Measurements from ENCODE around the gene RBM22. TPM values are rescaled to one million over a fixed set of nuclear protein-coding genes. Genes with fewer than 3 reads are reported as not detected.

Gene RBM22
- total RNA-seq, 2 experiments from 2014 or later: 98.2 to 101 TPM

DNA sequence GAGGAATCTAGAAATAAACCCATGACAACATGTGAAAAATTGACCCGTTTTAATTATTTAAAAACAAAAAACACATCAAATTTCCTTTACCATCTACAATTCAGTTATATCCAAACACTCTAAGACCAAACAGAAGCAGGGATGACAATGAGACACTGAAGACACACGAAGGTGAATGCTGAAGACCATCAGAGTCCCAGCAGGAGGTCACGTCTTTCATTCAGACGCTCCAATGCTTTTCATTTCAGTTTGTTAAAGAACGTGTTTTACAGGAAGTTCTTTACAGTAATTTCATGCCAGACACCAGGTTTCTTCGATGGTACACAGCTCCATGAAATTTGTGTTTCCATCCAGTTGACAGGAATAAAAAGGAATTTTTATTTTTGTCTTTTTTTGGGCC lies 10.1 kb downstream of the RBM22 start:
- H3K27me3 Mint-ChIP-seq: no peaks in the 10 kb centered on the region
- ATAC-seq (ENCODE audit: poor library complexity): no peak
- peaks cover 76% of the 10 kb centered on the region for H3K36me3 Mint-ChIP-seq (ENCODE audit: low read depth)
- Histone ChIP-seq H3K4me3 (ENCODE audit: low read length) (no peak overlapping the region), H3K27me3 (ENCODE audit: control insufficient read depth in 1 of 2, insufficient read depth in 2 of 2, low read length in 2 of 2) (no peaks in the 10 kb centered on the region), H3K9me3 (ENCODE audit: control insufficient read depth in 1 of 2, insufficient read depth in 1 of 2, low read length in 2 of 2) (no peaks in the 10 kb centered on the region), H3K4me1 (ENCODE audit: insufficient read depth, low read length) (no peaks in the 10 kb centered on the region), H3K36me3 (ENCODE audit: insufficient read depth, low read length) (peaks cover 60% of the 10 kb centered on the region), H3K27ac (ENCODE audit: low read depth in 1 of 2, low read length in 2 of 2) (no peak overlapping the region)
- POLR2A ChIA-PET: interaction anchor here (1.5 kb wide), 1 partner anchor 68 kb away, joined by 4 read pairs; the partner anchor contains the start of gene DCTN4
- H3K4me1 Mint-ChIP-seq (ENCODE audit: low read depth): no peaks in the 10 kb centered on the region
- TF ChIP-seq, protein P1, sequence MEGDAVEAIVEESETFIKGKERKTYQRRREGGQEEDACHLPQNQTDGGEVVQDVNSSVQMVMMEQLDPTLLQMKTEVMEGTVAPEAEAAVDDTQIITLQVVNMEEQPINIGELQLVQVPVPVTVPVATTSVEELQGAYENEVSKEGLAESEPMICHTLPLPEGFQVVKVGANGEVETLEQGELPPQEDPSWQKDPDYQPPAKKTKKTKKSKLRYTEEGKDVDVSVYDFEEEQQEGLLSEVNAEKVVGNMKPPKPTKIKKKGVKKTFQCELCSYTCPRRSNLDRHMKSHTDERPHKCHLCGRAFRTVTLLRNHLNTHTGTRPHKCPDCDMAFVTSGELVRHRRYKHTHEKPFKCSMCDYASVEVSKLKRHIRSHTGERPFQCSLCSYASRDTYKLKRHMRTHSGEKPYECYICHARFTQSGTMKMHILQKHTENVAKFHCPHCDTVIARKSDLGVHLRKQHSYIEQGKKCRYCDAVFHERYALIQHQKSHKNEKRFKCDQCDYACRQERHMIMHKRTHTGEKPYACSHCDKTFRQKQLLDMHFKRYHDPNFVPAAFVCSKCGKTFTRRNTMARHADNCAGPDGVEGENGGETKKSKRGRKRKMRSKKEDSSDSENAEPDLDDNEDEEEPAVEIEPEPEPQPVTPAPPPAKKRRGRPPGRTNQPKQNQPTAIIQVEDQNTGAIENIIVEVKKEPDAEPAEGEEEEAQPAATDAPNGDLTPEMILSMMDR (IDR thresholded peaks at IDR 0.05): no peak
- CTCF ChIA-PET: interaction anchor here (1.5 kb wide), 1 partner anchor 10 kb away, joined by 5 read pairs; the partner anchor contains the start of gene RBM22
- H3K27ac Mint-ChIP-seq: peak overlapping the region; percentile 31
- H3K4me3 Mint-ChIP-seq: no peak overlapping the region
- H3K9me3 Mint-ChIP-seq: no peaks in the 10 kb centered on the region
- intact Hi-C loops (cut with DNase I, micrococcal nuclease): no loop called here
- no peak for DNase-seq

- no peaks in the 10 kb centered on the region for H3K9me3 ChIP-seq (ENCODE audit: control insufficient read depth in 1 of 2, insufficient read depth in 1 of 2, low read length in 2 of 2)
- H3K36me3 Mint-ChIP-seq (ENCODE audit: low read depth): peaks cover 65% of the 10 kb centered on the region
- H3K27ac ChIP-seq (ENCODE audit: low read depth in 1 of 2, low read length in 2 of 2): no peak overlapping the region
- no peaks in the 10 kb centered on the region for H3K27me3 ChIP-seq (ENCODE audit: control insufficient read depth in 1 of 2, insufficient read depth in 2 of 2, low read length in 2 of 2)
- CTCF ChIA-PET: no interaction called here
- TF ChIP-seq, protein P1 (IDR thresholded peaks at IDR 0.05): no peak
- no peaks in the 10 kb centered on the region for H3K4me1 Mint-ChIP-seq (ENCODE audit: low read depth)
- H3K4me1 ChIP-seq (ENCODE audit: insufficient read depth, low read length): no peaks in the 10 kb centered on the region
- no peak overlapping the region for H3K27ac Mint-ChIP-seq
- intact Hi-C loops (cut with DNase I, micrococcal nuclease): no loop called here
- ATAC-seq (ENCODE audit: poor library complexity) (no peak), DNase-seq (no peak)
- no peak overlapping the region for H3K4me3 Mint-ChIP-seq
- no peaks in the 10 kb centered on the region for H3K27me3 Mint-ChIP-seq
- H3K36me3 ChIP-seq (ENCODE audit: insufficient read depth, low read length): peaks cover 44% of the 10 kb centered on the region
- H3K9me3 Mint-ChIP-seq: no peaks in the 10 kb centered on the region
- no peak overlapping the region for H3K4me3 ChIP-seq (ENCODE audit: low read length)
- POLR2A ChIA-PET: no interaction called here
These were observed 11.7 kb downstream of the RBM22 start for GRCh38 chr5:150689120-150689519.

- TF ChIP-seq, protein P1 (IDR thresholded peaks at IDR 0.05): no peak
- CTCF ChIA-PET: interaction anchor here (0.6 kb wide), 1 partner anchor 16 kb away, joined by 4 read pairs; no protein-coding TSS in a partner anchor
- no peak overlapping the region for H3K27ac ChIP-seq (ENCODE audit: low read depth in 1 of 2, low read length in 2 of 2)
These were observed 24.3 kb downstream of the RBM22 start for GRCh38 chr5:150676578-150676977.

More at GRCh38 chr5:150676578-150676977, 24.3 kb downstream of the RBM22 start:
- Mint-ChIP-seq H3K27me3 (peaks cover 8% of the 10 kb centered on the region), H3K4me3 (no peak overlapping the region), H3K9me3 (no peaks in the 10 kb centered on the region), H3K4me1 (ENCODE audit: low read depth) (peaks cover 7% of the 10 kb centered on the region), H3K27ac (no peak overlapping the region), H3K36me3 (ENCODE audit: low read depth) (peaks cover 10% of the 10 kb centered on the region)
- Histone ChIP-seq H3K36me3 (ENCODE audit: insufficient read depth, low read length) (no peaks in the 10 kb centered on the region), H3K9me3 (ENCODE audit: control insufficient read depth in 1 of 2, insufficient read depth in 1 of 2, low read length in 2 of 2) (no peaks in the 10 kb centered on the region), H3K4me3 (ENCODE audit: low read length) (no peak overlapping the region), H3K4me1 (ENCODE audit: insufficient read depth, low read length) (peaks cover 14% of the 10 kb centered on the region), H3K27me3 (ENCODE audit: control insufficient read depth in 1 of 2, insufficient read depth in 2 of 2, low read length in 2 of 2) (peaks cover 2 to 4% of the 10 kb centered on the region in 2 experiments)
- DNase-seq (no peak), ATAC-seq (ENCODE audit: poor library complexity) (no peak)
- POLR2A ChIA-PET: no interaction called here
- intact Hi-C loops (cut with DNase I, micrococcal nuclease): no loop called here

Data from CD4-positive, alpha-beta T cell (primary cell).